ENCODE data around the gene C1orf232.
A peak's percentile ranks its signal among the peaks of the same experiment; 100 is the strongest.

The C1orf232 gene

DNA sequence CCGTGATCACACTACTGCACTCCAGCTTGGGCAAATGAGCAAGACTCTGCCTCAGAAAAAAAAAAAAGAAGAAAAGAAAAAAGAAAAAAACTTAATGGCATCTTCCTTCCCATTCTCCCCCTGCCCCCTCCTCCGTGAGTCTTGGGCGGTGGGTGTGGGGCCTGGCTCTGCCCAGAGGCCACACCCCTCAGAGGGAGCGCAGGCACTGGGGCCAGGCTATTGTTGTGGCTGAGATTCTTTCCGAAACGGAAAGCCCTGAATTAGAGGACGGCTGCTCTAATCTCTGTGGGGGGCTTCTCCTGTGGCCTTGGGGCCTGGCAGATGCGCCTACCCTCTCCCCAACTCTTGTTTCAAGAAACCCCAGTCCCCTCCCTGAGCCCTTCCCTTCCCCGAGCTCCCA is 14.0 kb downstream of the C1orf232 start:
- H3K27ac Mint-ChIP-seq = no peak overlapping the region
- H3K4me3 Mint-ChIP-seq = no peak overlapping the region
- H3K9me3 Mint-ChIP-seq (ENCODE audit: low read depth) = no peaks in the 10 kb centered on the region
- H3K27me3 Mint-ChIP-seq = peaks cover 5% of the 10 kb centered on the region
- H3K36me3 Mint-ChIP-seq = no peaks in the 10 kb centered on the region
- peaks cover 3% of the 10 kb centered on the region for H3K4me1 Mint-ChIP-seq (ENCODE audit: low read depth)

DNA sequence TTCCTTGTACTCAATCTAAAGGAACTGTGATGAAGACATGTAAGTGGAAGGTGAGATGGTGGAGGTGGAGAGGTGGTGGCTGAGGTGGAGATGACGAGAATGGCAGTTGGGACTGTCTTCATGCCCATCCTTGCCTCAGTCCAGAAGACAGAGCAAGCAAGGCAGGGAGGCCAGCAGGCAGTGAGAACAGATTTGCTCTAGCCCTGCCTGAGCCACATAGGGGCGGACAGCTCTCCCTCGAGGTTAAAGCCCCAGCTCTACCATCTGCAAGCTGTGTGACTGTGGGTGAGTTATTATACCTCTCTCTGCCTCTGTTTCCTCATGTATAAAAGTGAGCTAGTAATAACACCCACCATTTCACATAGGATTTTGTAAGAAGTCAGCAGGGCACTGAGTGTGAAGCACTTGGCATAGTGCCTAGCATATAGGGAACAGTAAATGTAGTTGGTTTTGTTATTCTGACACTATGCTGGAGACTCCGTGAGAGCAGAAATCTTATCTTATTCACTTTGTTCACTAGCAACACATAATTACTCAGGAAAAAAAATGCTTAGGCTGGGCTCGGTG is 14.7 kb downstream of the C1orf232 start:
- Mint-ChIP-seq H3K27me3 (peaks cover 2% of the 10 kb centered on the region), H3K4me1 (ENCODE audit: low read depth) (peaks cover 3% of the 10 kb centered on the region), H3K36me3 (no peaks in the 10 kb centered on the region), H3K4me3 (no peak overlapping the region), H3K9me3 (ENCODE audit: low read depth) (no peaks in the 10 kb centered on the region), H3K27ac (no peak overlapping the region)

DNA sequence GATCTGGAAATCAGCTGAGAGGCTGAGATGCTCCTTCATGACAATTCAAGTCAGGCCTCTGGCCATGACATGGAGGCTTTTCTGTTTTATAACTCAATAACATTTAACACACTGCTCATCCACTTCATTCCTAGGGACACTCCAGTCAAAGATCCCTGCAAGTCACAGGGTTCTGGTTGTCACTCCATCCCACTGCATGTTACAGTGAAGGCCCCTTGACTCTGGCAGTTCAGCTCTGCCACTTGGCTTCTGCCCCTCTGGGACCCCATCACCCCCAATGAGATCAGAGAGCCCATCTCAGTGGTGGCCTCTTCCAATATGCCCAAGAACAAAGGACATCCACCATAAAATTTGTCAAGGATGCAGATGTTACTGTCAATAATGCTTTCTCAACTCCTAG is 19.9 kb downstream of the C1orf232 start:
- Mint-ChIP-seq H3K4me3 (no peak overlapping the region), H3K27me3 (peaks cover 5% of the 10 kb centered on the region), H3K9me3 (ENCODE audit: low read depth) (no peaks in the 10 kb centered on the region), H3K36me3 (no peaks in the 10 kb centered on the region), H3K4me1 (ENCODE audit: low read depth) (peaks cover 4% of the 10 kb centered on the region), H3K27ac (no peak overlapping the region)

DNA sequence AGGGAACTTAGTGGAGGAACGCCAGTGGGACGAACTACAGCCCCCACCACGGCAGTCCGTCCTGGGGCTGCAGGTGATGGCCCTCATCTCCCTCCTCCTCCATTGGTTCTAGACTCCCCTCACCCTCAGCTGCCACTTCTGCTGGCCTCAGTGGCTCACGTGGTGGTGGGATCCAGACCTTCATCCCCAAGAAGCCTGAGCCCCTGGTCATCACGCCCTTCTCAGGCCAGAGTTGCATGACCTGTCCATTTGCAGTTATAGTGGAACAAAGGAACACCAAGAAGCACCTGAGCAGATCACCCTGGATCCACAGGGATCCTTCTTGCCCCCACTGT is 22.8 kb downstream of the C1orf232 start:
- Mint-ChIP-seq H3K9me3 (ENCODE audit: low read depth) (no peaks in the 10 kb centered on the region), H3K4me3 (no peak overlapping the region), H3K27ac (no peak overlapping the region), H3K4me1 (ENCODE audit: low read depth) (peaks cover 4% of the 10 kb centered on the region), H3K36me3 (no peaks in the 10 kb centered on the region), H3K27me3 (peaks cover 5% of the 10 kb centered on the region)

DNA sequence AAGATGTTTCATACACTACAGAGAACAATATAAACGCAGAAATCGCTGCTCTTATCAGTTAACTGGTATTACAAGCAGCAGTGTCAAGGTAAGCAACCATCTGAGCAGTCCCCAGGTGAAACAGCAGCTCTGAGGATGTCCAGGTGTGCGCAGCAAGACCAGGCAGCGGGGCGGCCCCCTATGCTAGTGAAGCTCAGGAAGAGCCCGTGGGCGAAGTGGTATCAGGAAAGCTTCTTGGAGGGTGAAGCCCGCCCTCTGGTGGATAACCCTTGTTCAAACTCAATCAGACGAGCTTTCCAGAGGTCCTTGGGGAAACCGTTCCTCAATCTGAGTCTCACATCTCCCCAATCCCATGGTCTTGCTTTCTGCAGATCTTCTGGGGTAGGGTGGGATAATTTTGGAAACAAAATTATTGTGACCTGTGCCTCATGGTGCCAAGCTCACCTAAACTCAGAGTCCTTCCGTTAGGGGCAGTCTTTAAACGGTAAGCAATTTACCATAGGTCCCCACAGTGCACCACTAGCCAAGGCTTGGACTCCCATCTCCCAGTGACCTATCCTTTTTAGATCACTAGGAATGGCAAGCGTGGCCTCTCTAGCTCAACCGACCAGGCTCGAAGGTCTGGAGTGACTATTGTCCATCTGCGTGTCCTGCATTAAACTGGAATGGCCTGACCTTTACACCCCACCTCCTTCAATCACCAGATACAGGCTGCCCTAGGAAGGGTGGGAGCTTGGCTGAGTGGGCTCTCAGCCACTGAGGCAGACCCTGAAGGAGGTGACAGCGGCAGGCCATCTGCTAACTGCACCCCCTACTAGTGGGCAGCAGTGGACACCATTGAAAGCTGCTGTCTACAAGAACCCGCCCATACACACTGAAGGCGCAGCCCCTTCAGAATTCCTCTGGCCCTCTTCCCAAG is 23.5 kb downstream of the C1orf232 start:
- no peaks in the 10 kb centered on the region for H3K9me3 Mint-ChIP-seq (ENCODE audit: low read depth)
- H3K36me3 Mint-ChIP-seq = no peaks in the 10 kb centered on the region
- no peak overlapping the region for H3K4me3 Mint-ChIP-seq
- no peak overlapping the region for H3K27ac Mint-ChIP-seq
- H3K4me1 Mint-ChIP-seq (ENCODE audit: low read depth) = peaks cover 4% of the 10 kb centered on the region
- peaks cover 5% of the 10 kb centered on the region for H3K27me3 Mint-ChIP-seq

DNA sequence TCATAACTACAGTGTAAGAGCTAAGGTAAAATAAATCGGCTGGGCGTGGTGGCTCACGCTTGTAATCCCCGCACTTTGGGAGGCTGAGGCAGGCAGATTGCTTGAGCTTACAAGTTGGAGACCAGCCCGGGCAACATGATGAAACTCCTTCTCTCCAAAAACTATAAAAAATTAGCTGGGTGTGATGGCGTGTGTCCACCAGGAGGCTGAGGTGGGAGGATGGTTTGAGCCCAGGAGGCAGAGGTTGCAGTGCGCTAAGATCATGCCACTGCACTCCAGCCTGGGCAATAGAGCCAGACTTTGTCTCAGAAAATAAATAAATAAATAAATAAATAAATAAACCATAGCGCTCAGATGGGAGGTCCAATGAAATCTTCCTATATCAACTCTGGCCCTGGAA is 26.6 kb downstream of the C1orf232 start:
- H3K4me1 Mint-ChIP-seq (ENCODE audit: low read depth) = peaks cover 18% of the 10 kb centered on the region
- H3K27me3 Mint-ChIP-seq = peaks cover 5% of the 10 kb centered on the region
- no peak overlapping the region for H3K27ac Mint-ChIP-seq
- no peak overlapping the region for H3K4me3 Mint-ChIP-seq
- no peaks in the 10 kb centered on the region for H3K36me3 Mint-ChIP-seq
- H3K9me3 Mint-ChIP-seq (ENCODE audit: low read depth) = no peaks in the 10 kb centered on the region

DNA sequence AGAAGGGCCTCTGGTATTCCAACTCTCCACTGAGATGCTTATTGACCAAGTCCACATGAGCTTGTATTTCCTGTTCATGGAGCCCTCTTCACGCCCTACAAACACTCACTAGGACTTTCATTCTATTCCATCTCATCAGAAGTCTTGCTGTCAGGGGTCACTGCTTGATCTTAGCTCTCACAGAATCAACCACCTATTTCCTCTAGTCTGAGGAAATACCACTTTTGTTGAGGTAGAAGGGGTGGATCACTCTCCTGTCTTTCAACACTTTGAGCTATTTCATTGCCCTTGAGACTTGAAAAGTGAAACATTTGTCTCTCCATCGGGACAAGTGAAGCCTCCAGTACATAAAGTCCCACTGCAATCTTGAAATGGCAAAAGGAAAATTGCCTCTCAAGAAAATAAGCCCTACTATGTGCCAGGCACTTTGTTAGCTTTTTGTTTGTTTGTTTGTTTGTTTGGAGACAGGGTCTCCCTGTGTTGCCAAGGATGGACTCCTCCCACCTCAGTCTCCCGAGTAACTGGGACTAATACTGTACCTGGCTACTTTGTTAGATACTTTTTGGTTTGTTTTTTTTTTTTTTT is 29.7 kb downstream of the C1orf232 start:
- H3K4me3 Mint-ChIP-seq = peak overlapping the region; percentile 17
- no peaks in the 10 kb centered on the region for H3K27me3 Mint-ChIP-seq
- no peaks in the 10 kb centered on the region for H3K9me3 Mint-ChIP-seq (ENCODE audit: low read depth)
- H3K27ac Mint-ChIP-seq = peak overlapping the region; percentile 1
- H3K4me1 Mint-ChIP-seq (ENCODE audit: low read depth) = peaks cover 14% of the 10 kb centered on the region
- no peaks in the 10 kb centered on the region for H3K36me3 Mint-ChIP-seq

DNA sequence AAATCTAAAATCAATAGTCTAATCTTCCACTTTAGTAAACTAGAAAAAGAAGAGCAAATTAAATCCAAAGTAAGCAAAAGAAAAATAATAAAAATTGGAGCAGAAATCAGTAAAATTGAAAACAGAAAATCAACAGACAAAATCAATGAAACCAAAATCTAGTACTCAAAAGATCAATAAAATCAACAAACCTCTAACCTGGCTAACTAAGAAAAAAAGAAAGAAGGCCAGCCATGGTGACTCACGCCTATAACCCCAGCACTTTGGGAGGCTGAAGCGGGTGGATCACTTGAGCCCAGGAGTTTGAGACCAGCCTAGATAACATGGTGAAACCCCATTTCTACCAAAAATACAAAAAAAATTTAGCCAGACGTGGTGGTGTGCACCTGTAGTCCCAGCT is 34.3 kb downstream of the C1orf232 start:
- no peaks in the 10 kb centered on the region for H3K27me3 Mint-ChIP-seq
- no peak overlapping the region for H3K27ac Mint-ChIP-seq
- H3K4me3 Mint-ChIP-seq = no peak overlapping the region
- H3K36me3 Mint-ChIP-seq = no peaks in the 10 kb centered on the region
- H3K4me1 Mint-ChIP-seq (ENCODE audit: low read depth) = peaks cover 10% of the 10 kb centered on the region
- H3K9me3 Mint-ChIP-seq (ENCODE audit: low read depth) = no peaks in the 10 kb centered on the region

DNA sequence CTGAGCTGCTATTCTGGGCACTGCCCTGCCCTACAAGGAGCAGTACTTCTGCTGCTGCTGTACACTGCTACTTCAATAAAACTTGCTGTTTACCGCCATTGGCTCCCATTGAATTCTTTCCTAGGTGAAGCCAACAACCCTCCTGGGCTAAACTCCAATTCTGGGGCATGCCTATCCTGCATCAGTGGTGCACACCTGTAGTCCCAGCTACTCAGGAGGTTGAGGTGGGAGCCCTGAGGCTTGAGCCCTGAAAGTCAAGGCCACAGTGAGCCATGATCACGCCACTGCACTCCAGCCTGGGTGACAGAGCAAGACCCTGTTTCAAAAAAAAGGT is 36.0 kb downstream of the C1orf232 start:
- Mint-ChIP-seq H3K4me3 (no peak overlapping the region), H3K9me3 (ENCODE audit: low read depth) (no peaks in the 10 kb centered on the region), H3K27me3 (no peaks in the 10 kb centered on the region), H3K36me3 (no peaks in the 10 kb centered on the region), H3K4me1 (ENCODE audit: low read depth) (peaks cover 9% of the 10 kb centered on the region), H3K27ac (no peak overlapping the region)

DNA sequence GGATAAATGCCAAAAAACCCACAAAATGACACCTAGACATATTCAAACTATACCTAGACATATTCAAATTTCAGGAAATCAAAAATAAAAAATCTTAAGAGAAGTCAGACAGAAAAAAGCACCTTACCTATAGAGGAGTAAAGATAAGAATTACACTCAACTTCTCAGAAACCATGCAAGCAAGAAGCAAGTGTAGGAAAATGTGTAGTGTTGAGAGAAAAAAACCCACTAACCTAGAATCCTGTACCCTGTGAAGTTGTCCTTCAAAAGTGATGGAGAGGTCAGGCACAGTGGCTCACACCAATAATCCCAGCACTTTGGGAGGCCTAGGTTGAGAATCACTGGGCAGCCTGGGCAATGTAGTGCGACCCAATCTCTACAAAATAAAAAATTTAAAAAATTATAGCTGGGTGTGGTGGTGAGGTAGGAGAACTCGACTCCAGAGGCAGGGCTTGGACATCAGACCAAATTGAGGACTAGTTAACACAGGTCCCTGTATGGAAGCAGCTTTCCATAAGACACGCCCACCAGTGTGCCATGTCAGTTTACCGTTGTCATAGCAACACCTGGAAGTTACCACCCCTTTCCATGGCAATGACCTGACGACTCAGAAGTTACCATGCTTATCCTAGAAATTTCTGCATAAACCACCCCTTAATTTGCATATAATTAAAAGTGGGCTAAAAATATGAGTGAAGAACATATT is 36.5 kb downstream of the C1orf232 start:
- Mint-ChIP-seq H3K27ac (no peak overlapping the region), H3K4me3 (no peak overlapping the region), H3K27me3 (no peaks in the 10 kb centered on the region), H3K4me1 (ENCODE audit: low read depth) (peaks cover 14% of the 10 kb centered on the region), H3K36me3 (no peaks in the 10 kb centered on the region), H3K9me3 (ENCODE audit: low read depth) (no peaks in the 10 kb centered on the region)

DNA sequence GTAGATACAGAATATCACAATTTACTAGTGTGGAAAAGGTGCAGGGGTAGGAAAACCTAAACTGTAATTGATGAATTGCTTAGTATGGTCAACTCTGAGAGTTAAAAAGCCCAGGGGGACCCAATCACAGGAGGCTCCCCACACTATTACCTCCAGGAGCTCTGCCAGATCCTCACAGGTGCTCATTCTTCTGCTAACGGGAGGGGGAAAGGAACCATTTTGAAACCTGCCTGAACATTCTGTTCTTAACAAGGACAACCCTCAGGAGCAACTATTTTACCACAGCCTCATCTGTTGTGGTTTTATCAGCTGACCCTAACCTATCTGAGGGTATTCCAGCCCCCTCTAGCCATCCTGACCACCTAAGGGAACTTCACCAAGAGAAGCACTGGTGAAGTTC is 38.1 kb downstream of the C1orf232 start:
- H3K4me3 Mint-ChIP-seq = no peak overlapping the region
- H3K36me3 Mint-ChIP-seq = no peaks in the 10 kb centered on the region
- H3K27me3 Mint-ChIP-seq = no peaks in the 10 kb centered on the region
- no peak overlapping the region for H3K27ac Mint-ChIP-seq
- H3K9me3 Mint-ChIP-seq (ENCODE audit: low read depth) = no peaks in the 10 kb centered on the region
- H3K4me1 Mint-ChIP-seq (ENCODE audit: low read depth) = peaks cover 29% of the 10 kb centered on the region

DNA sequence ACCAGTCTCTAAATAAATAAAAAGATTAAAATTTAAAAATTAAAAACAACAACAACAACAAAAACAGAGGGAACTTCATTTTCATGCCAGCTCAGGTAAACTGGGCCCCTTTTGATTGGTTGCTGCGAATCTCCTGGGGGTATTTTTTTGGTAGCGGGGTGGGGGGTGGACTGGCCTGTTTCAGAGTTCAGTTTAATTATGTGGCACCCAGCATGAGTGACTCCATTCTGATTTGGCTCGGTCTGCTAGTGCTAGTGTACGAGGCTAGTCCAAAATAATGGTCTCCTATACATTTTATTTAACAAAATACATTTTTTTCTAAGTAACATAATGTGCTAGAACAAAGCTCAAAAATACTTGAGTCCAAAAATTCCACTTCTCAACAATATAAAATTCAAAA is 39.0 kb downstream of the C1orf232 start:
- Mint-ChIP-seq H3K27ac (no peak overlapping the region), H3K36me3 (no peaks in the 10 kb centered on the region), H3K4me3 (no peak overlapping the region), H3K4me1 (ENCODE audit: low read depth) (peaks cover 36% of the 10 kb centered on the region), H3K9me3 (ENCODE audit: low read depth) (no peaks in the 10 kb centered on the region), H3K27me3 (no peaks in the 10 kb centered on the region)

DNA sequence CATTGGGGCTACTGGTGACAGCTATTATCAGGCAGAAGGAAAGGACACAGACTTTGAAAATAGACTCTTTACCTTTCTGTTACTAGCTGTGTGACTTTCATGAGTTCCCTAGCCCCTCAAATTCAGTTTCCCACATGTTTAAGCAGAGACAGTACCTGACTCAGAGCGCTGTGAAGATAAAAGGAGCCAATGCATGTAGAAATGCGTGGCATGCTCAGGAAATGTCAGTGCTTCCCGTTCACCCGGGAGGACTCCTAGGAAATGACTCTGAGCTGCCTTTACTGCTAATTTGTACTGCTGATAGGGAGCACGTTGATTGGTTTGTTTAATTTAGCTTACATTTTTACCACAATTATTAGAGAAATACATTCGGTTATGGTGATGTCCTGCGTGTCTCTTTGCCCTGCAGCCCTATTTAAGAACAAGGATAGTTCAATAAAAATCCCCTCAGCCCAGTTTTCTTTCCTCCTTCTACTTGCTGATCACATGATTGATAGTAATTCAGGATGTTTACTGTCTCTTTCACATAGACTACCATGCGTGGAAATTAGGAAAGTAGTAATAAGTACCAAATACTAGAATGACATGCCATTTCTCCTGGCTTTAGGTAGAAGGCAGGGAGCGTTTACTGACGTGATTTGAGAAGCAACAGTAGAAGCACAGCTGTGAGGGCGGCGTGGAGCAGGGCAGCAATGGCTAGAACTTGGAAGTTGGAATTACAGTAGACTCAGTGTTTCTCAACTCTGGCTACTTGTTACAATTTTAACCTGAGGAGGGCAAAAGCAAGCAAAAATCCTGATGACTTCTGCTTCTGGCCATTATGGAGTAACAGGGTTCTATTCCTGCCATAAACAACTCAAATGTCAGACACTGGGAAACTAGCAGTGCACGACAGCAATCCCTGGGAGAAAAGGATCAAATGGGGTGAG is 41.3 kb downstream of the C1orf232 start:
- Mint-ChIP-seq H3K36me3 (no peaks in the 10 kb centered on the region), H3K4me1 (ENCODE audit: low read depth) (peaks cover 53% of the 10 kb centered on the region), H3K4me3 (peak overlapping the region; percentile 46), H3K27ac (peak overlapping the region; percentile 54), H3K9me3 (ENCODE audit: low read depth) (no peaks in the 10 kb centered on the region), H3K27me3 (no peaks in the 10 kb centered on the region)

DNA sequence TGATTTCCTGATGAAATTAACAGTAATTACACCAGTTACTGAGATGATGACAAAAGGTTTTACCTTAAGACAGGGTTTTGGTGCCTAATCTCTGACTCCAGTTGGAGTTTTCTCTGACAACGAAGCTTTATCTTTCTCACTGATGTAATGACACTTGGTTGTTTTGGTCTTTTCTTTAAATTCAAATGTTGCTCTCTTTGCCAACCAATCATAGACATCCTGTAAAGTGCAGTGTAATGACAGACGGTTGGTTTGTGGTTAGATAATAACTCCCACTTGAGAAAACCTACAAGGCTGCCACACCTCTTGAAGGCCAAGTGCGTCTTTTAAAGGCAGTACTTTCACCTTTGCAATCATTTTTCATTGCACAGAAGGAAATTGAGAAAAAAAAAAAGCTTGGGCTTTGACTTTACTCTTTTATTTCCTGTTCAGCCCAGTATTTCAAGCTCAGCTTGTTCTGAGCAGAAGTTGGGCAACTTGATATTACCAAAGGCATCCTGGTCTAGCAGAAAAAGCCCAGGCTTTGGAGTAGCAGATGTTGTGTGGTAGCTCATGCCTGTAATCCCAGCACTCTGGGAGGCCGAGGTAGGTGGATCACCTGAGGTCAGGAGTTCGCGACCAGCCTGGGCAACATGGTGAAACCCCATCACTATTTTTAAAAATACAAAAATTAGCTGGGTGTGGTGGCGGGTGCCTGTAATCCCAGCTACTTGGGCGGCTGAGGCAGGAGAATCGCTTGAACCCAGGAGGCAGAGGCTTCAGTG is 42.3 kb downstream of the C1orf232 start:
- H3K27me3 Mint-ChIP-seq = no peaks in the 10 kb centered on the region
- no peaks in the 10 kb centered on the region for H3K9me3 Mint-ChIP-seq (ENCODE audit: low read depth)
- no peaks in the 10 kb centered on the region for H3K36me3 Mint-ChIP-seq
- H3K4me1 Mint-ChIP-seq (ENCODE audit: low read depth) = peaks cover 55% of the 10 kb centered on the region
- H3K4me3 Mint-ChIP-seq = peak overlapping the region; percentile 69
- peak overlapping the region; percentile 55 for H3K27ac Mint-ChIP-seq
